Stomach (tissue), 4 donors: Measurements from ENCODE around the gene CLCA2.

Experiments used
- CTCF ChIP-seq, 7 experiments: fragments of 450-650 bp in 4 of 7; fragments of 200-600 bp in 3 of 7; sonication (generic) in 3 of 7; IDR thresholded peaks; one replicate each; pipeline ENCODE4 v1.5.1; 2016 to 2019; ENCODE audit warnings: antibody characterized with exemption in 7 of 7, control low read depth in 2 of 7, mild to moderate bottlenecking in 1 of 7
- POLR2A ChIP-seq, 4 donors: fragments of 450-650 bp; IDR thresholded peaks; one replicate each; pipeline ENCODE4 v1.6.1; 2016; ENCODE audit warnings: antibody characterized with exemption in 4 of 4, control low read depth in 2 of 4, mild to moderate bottlenecking in 1 of 4, moderate library complexity in 1 of 4
- POLR2AphosphoS5 ChIP-seq, 3 donors: sonication (generic); formaldehyde crosslinking; IDR thresholded peaks; one replicate each; pipeline ENCODE4 v1.6.1; 2016; ENCODE audit warnings: antibody characterized with exemption in 3 of 3

- TF ChIP-seq CTCF (IDR thresholded peaks at IDR 0.05) (no peak), POLR2AphosphoS5 (IDR thresholded peaks at IDR 0.05) (no peak), POLR2A (IDR thresholded peaks at IDR 0.05) (no peak)
Measured at GRCh38 chr1:86466986-86467385, 43.0 kb downstream of the CLCA2 start.
